Suprapubic skin (tissue), 4 donors: ENCODE data around the gene ANKRD34A. TPM values are rescaled to one million over a fixed set of nuclear protein-coding genes. Genes with fewer than 3 reads are reported as not detected.

ENCODE experiments used
- DNase-seq, 2 donors: peaks; one replicate each; pipeline ENCODE4 v3.0.0-alpha.2; 2019; ENCODE audit warnings: low spot score in 2 of 2
- H3K27ac ChIP-seq: fragments of 200-600 bp; sonication (generic); one replicate; pipeline ENCODE4 v1.5.1; 2019
- H3K27me3 ChIP-seq: fragments of 200-600 bp; sonication (generic); one replicate; pipeline ENCODE4 v1.5.1; 2019
- H3K36me3 ChIP-seq: fragments of 200-600 bp; sonication (generic); one replicate; pipeline ENCODE4 v1.5.1; 2019
- H3K4me1 ChIP-seq: fragments of 200-600 bp; sonication (generic); one replicate; pipeline ENCODE4 v1.5.1; 2019
- H3K4me3 ChIP-seq: fragments of 200-600 bp; sonication (generic); one replicate; pipeline ENCODE4 v1.5.1; 2019; ENCODE audit warnings: mild to moderate bottlenecking
- H3K9me3 ChIP-seq: fragments of 200-600 bp; sonication (generic); one replicate; pipeline ENCODE4 v1.5.1; 2019
- EP300 ChIP-seq: sonication (generic); formaldehyde crosslinking; IDR thresholded peaks from one replicate; pipeline ENCODE4 v1.6.1; 2017; ENCODE audit warnings: antibody characterized with exemption
- POLR2A ChIP-seq, 2 donors: fragments of 450-650 bp; IDR thresholded peaks; one replicate each; pipeline ENCODE4 v1.6.1; 2017; ENCODE audit warnings: antibody characterized with exemption in 2 of 2, mild to moderate bottlenecking in 2 of 2, moderate library complexity in 2 of 2
- POLR2AphosphoS5 ChIP-seq, 3 donors: sonication (generic); formaldehyde crosslinking; IDR thresholded peaks; one replicate each; pipeline ENCODE4 v1.6.1; 2017; ENCODE audit warnings: antibody characterized with exemption in 3 of 3
- WGBS: methylation state at CpG from one replicate; pipeline ENCODE4 v1.1.5; 2018; 5-methylcytosine and 5-hydroxymethylcytosine counted together
- total RNA-seq, 4 donors: library from RNA; depleted of rRNA; stranded (reverse); fragments of >200 nt; gene quantifications; one replicate each; pipeline ENCODE4 v1.1.0, GENCODE V29; 2016
- TF ChIP-seq, protein P1 (sequence below), 2 donors: fragments of 200-600 bp in 1 of 2; fragments of 450-650 bp in 1 of 2; sonication (generic) in 1 of 2; IDR thresholded peaks; one replicate each; pipeline ENCODE4 v1.5.1; 2016 to 2019; ENCODE audit warnings: antibody characterized with exemption in 2 of 2, mild to moderate bottlenecking in 1 of 2, moderate library complexity in 1 of 2

The ANKRD34A gene
- total RNA-seq, 4 donors from 2014 or later: 0.21 to 0.64 (median 0.45) TPM; not detected in 1

DNA sequence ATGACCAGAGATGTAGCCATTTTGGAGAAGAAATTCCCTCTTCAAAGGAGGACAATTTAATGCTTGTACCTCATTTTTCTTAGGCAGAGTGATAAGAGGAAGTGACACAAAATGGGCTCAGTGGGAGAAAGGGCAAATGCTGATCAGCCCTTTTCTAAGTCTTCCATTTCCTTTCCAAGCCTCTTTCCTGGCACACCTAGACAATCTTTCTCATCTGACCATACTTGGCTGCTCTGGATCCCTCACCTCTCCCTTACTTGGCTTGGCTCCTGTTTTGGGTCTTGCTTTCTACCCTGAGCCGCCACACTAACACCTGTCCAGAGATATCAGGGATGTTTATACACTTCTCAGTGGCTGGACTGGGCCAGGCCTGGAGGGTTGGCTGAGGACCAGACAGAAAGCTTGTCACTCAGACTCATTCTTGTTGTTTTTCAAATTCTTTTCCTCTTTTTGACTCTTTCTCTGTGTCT lies 18.9 kb upstream of the ANKRD34A start:
- peak overlapping the region; percentile 30 for H3K27ac ChIP-seq
- no peaks in the 10 kb centered on the region for H3K9me3 ChIP-seq
- DNase-seq: peak in 1 of 2 donors; percentile 59
- no peaks in the 10 kb centered on the region for H3K36me3 ChIP-seq
- no peak overlapping the region for H3K4me3 ChIP-seq
- TF ChIP-seq, protein P1, sequence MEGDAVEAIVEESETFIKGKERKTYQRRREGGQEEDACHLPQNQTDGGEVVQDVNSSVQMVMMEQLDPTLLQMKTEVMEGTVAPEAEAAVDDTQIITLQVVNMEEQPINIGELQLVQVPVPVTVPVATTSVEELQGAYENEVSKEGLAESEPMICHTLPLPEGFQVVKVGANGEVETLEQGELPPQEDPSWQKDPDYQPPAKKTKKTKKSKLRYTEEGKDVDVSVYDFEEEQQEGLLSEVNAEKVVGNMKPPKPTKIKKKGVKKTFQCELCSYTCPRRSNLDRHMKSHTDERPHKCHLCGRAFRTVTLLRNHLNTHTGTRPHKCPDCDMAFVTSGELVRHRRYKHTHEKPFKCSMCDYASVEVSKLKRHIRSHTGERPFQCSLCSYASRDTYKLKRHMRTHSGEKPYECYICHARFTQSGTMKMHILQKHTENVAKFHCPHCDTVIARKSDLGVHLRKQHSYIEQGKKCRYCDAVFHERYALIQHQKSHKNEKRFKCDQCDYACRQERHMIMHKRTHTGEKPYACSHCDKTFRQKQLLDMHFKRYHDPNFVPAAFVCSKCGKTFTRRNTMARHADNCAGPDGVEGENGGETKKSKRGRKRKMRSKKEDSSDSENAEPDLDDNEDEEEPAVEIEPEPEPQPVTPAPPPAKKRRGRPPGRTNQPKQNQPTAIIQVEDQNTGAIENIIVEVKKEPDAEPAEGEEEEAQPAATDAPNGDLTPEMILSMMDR (IDR thresholded peaks at IDR 0.05): no peak
- TF ChIP-seq POLR2AphosphoS5 (IDR thresholded peaks at IDR 0.05) (no peak), POLR2A (IDR thresholded peaks at IDR 0.05) (no peak), EP300 (no peak)
- WGBS: 39% methylated on average over 1 of the region's 1 CpG
- no peaks in the 10 kb centered on the region for H3K27me3 ChIP-seq
- H3K4me1 ChIP-seq: peaks cover 80% of the 10 kb centered on the region

DNA sequence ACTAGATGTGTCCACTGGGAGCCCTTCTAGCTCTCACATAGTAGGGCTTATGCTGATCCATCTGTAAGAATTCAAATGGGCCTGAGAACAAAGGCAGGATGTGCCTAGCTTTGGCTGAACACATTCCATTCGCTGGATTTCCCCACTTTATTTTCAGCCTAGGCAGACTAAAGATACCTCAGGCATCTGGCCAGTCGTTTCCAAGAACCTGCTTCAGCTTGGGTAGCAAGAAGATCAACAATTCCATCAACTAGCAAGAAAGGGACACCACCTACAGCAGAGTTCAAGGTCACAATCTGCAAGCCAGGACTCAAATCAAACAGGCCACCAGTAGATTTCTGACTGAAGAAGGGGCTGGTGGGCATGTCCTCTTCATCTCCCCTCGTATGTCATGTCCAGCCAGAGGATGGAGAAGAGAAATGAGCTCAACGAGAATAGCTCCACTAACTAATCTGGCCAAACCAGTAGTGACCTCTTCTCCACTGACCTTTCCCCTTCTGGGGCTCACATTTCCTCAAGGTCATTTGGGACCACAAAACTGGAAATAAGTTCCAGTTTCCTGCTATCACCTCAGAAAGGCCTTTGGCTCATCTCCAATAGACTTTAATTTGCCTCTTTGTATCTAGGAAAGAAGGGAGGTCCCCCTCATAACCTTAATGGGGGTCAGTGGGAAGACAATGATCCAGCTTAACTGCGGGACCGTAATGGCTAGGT lies 17.8 kb upstream of the ANKRD34A start:
- Histone ChIP-seq H3K9me3 (no peaks in the 10 kb centered on the region), H3K4me3 (no peak overlapping the region), H3K27me3 (no peaks in the 10 kb centered on the region), H3K27ac (peak overlapping the region; percentile 30), H3K4me1 (peaks cover 91% of the 10 kb centered on the region), H3K36me3 (no peaks in the 10 kb centered on the region)
- no peak for TF ChIP-seq EP300
- TF ChIP-seq POLR2A (IDR thresholded peaks at IDR 0.05): no peak
- TF ChIP-seq, protein P1 (IDR thresholded peaks at IDR 0.05): no peak
- no peak for TF ChIP-seq POLR2AphosphoS5 (IDR thresholded peaks at IDR 0.05)
- peak in 1 of 2 donors; percentile 56 for DNase-seq
- 49% methylated on average over 6 of the region's 6 CpGs for WGBS

DNA sequence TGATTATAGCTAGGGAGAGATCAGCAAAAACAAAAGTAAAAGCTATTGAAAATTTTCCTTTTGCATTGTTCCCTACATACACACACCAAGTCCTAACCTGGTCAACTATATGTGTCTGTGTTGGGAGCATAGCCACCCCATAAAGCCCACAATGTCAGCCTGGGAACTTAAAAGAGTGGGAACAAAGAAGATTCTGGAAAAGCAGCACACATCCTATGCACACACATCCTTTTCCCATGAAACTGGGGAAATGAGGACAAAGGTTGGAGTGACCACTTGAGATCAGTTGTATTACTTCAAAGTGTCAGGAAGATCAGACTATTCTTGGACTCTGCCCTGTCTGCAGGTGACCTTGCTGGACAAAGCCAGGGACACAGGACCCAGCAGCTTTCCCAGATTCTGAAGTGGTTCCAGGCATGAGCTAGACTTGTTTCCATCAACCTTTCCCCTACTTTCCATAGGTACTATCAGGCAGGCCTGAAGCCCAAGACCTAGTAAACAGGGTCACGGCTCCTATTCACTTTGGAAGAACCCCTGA lies 16.2 kb upstream of the ANKRD34A start:
- WGBS: 81% methylated on average over 1 of the region's 1 CpG
- H3K4me1 ChIP-seq: peaks cover 83% of the 10 kb centered on the region
- H3K27ac ChIP-seq: peak overlapping the region; percentile 95
- H3K36me3 ChIP-seq: no peaks in the 10 kb centered on the region
- H3K27me3 ChIP-seq: no peaks in the 10 kb centered on the region
- TF ChIP-seq, protein P1 (IDR thresholded peaks at IDR 0.05): no peak
- TF ChIP-seq EP300 (no peak), POLR2AphosphoS5 (IDR thresholded peaks at IDR 0.05) (no peak), POLR2A (IDR thresholded peaks at IDR 0.05) (no peak)
- H3K4me3 ChIP-seq: no peak overlapping the region
- peak in 1 of 2 donors; percentile 60 for DNase-seq
- H3K9me3 ChIP-seq: no peaks in the 10 kb centered on the region

DNA sequence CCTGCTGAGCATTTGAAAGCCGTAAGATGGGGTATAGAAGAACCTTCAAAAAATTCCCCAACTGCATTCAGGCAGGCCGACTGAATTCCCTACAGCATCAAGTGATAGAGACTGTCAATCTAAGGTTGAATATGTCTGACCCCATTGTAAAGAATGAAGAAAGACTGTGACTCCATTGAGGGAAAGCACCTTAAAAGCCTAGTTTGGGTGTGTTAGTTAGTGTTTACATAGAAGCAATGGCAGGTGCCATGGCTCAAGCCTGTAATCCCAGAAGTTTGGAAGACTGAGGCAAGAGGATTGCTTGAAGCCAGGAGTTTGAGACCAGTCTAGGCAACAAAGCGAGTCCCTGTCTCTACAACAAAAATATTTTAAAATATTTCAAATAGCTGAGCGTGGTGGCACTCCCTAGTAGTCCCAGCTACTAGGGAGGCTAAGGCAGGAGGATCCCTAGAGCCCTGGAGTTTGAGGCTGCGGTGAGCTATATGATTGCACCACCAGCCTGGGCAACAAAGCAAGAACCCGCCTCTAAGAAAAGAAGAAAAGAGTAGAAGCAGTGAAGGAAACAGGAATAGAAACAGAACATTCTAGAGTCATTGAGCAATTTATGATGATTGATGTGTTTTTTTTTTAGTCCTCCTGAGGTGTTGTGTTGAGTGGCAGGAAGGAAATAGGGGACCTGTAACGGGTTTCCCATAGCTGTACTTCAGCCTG lies 15.5 kb upstream of the ANKRD34A start:
- H3K27me3 ChIP-seq: no peaks in the 10 kb centered on the region
- H3K27ac ChIP-seq: peak overlapping the region; percentile 95
- H3K4me3 ChIP-seq: peak overlapping the region; percentile 15
- TF ChIP-seq, protein P1 (IDR thresholded peaks at IDR 0.05): no peak
- TF ChIP-seq POLR2AphosphoS5 (IDR thresholded peaks at IDR 0.05) (no peak), EP300 (no peak), POLR2A (IDR thresholded peaks at IDR 0.05) (peak in 1 of 2 donors; percentile 30)
- no peaks in the 10 kb centered on the region for H3K9me3 ChIP-seq
- H3K36me3 ChIP-seq: no peaks in the 10 kb centered on the region
- WGBS: 30% methylated on average over 7 of the region's 7 CpGs
- DNase-seq: peak in 1 of 2 donors; percentile 72
- peaks cover 76% of the 10 kb centered on the region for H3K4me1 ChIP-seq
